RWPE1 (cell line): ENCODE results near the gene CREM.

ENCODE experiments used
- CTCF ChIA-PET: fragments of 350-600 bp; sonication (Branson Sonifier 250); formaldehyde crosslinking; extraction: SDS; loops from one replicate; lab custom pipeline; 2021; lab: Yijun Ruan, JAX
- POLR2A ChIA-PET: fragments of 400-600 bp; formaldehyde crosslinking; extraction: SDS; loops from one replicate; lab custom pipeline; 2020; ENCODE audit warnings: antibody characterized with exemption; ENCODE audit not compliant: low non-redundant PET; lab: Yijun Ruan, JAX
- DNase-seq: peaks from one replicate; pipeline ENCODE4 v3.0.0; 2012; ENCODE audit warnings: low spot score
- H3K27ac ChIP-seq: fragments of 450-650 bp; 2 replicates; pipeline ENCODE4 v1.5.1; 2017
- CTCF ChIP-seq: fragments of 450-650 bp; conservative IDR thresholded peaks from 2 replicates; pipeline ENCODE4 v1.5.1; 2017; ENCODE audit warnings: low read depth, mild to moderate bottlenecking

Gene CREM

GRCh38 chr10:35090162-35090954 is 36.3 kb upstream of the CREM start, which contains the start of gene CUL2:
TSS of gene CUL2 (minus strand) at chr10:35090341. CDS start at chr10:35071317, 19,024 bp downstream.
- no peak for TF ChIP-seq CTCF
- H3K27ac ChIP-seq = peak within 1 kb of the TSS; percentile 83
- DNase-seq = peak; percentile 88
- ChIA-PET CTCF (interaction anchor here (0.6 kb wide), 1 partner anchor 18 kb away, joined by 8 read pairs; no protein-coding TSS in a partner anchor), POLR2A (interaction anchor here (0.5 kb wide), 1 partner anchor 13 kb away, joined by 5 read pairs; no protein-coding TSS in a partner anchor)

- TF ChIP-seq CTCF = no peak
- ChIA-PET POLR2A (no interaction called here), CTCF (interaction anchor here (0.6 kb wide), 1 partner anchor 14 kb away, joined by 4 read pairs; no protein-coding TSS in a partner anchor)
- DNase-seq = no peak
- H3K27ac ChIP-seq = no peak overlapping the region
Observed at GRCh38 chr10:35091994-35092790, 34.5 kb upstream of the CREM start.

GRCh38 chr10:35092851-35093250 is 33.8 kb upstream of the CREM start:
- ChIA-PET POLR2A (no interaction called here), CTCF (no interaction called here)
- no peak for TF ChIP-seq CTCF
- H3K27ac ChIP-seq = no peak overlapping the region
- DNase-seq = no peak

GRCh38 chr10:35096312-35096711 is 30.3 kb upstream of the CREM start:
- no peak overlapping the region for H3K27ac ChIP-seq
- ChIA-PET POLR2A (no interaction called here), CTCF (no interaction called here)
- TF ChIP-seq CTCF = no peak
- no peak for DNase-seq

- no peak overlapping the region for H3K27ac ChIP-seq
- ChIA-PET POLR2A (no interaction called here), CTCF (no interaction called here)
- TF ChIP-seq CTCF = no peak
- no peak for DNase-seq
Observed at GRCh38 chr10:35097510-35097909, 29.1 kb upstream of the CREM start.

GRCh38 chr10:35103882-35104281 is 22.8 kb upstream of the CREM start:
- H3K27ac ChIP-seq = no peak overlapping the region
- CTCF ChIA-PET = interaction anchor here (0.5 kb wide), 1 partner anchor 21 kb away, joined by 3 read pairs; no protein-coding TSS in a partner anchor
- POLR2A ChIA-PET = no interaction called here
- no peak for DNase-seq
- TF ChIP-seq CTCF = no peak
